B cell (primary cell): Measurements from ENCODE around the gene DMC1. TPM values are rescaled to one million over a fixed set of nuclear protein-coding genes. Genes with fewer than 3 reads are reported as not detected.

Experiments used
- ATAC-seq: fragments of 200-7000 bp; cut with Tn5 transposase; one replicate; pipeline ENCODE4 v1.10.0; 2021; ENCODE audit warnings: low read depth, mild to moderate bottlenecking, moderate number of reproducible peaks, moderate library complexity
- CTCF ChIA-PET: fragments of 350-600 bp; sonication (Branson Sonifier 250); formaldehyde crosslinking; loops from one replicate; lab custom pipeline; 2021; ENCODE audit warnings: antibody characterized with exemption, inconsistent platforms; lab: Charles Lee
- POLR2A ChIA-PET: fragments of 350-600 bp; sonication (Branson Sonifier 250); formaldehyde crosslinking; loops from one replicate; lab custom pipeline; 2021; ENCODE audit warnings: antibody characterized with exemption; lab: Charles Lee
- DNase-seq: peaks from one replicate; pipeline ENCODE4 v3.0.0; 2013
- H2AFZ ChIP-seq: 2 replicates; pipeline ENCODE4 v1.6.1; 2012; ENCODE audit warnings: mild to moderate bottlenecking, low read depth, low read length; ENCODE audit not compliant: insufficient read depth, poor library complexity, severe bottlenecking
- H3K27ac ChIP-seq, 2 donors: 1 replicate in 1 of 2; 2 replicates in 1 of 2; pipeline ENCODE4 v1.5.1; 2012 to 2013; ENCODE audit warnings: low read length in 2 of 2, mild to moderate bottlenecking in 2 of 2, moderate library complexity in 1 of 2
- H3K27me3 ChIP-seq, 4 experiments: fragments of 200-600 bp in 1 of 4; sonication (generic) in 1 of 4; replicated peaks in 1 of 4; 1 replicate in 2 of 4; 2 replicates in 2 of 4; pipeline versions ENCODE4 v1.6.1 to v1.7.0; 2013 to 2016; ENCODE audit warnings: low read length in 3 of 4, mild to moderate bottlenecking in 2 of 4, mixed read lengths in 1 of 4, moderate library complexity in 1 of 4; ENCODE audit not compliant: insufficient read depth in 4 of 4, control insufficient read depth in 3 of 4; ENCODE audit errors: control extremely low read depth in 1 of 4
- H3K36me3 ChIP-seq, 2 experiments: replicated peaks in 1 of 2; 1 replicate in 1 of 2; 2 replicates in 1 of 2; pipeline versions ENCODE4 v1.6.1 to v1.7.1; 2013; ENCODE audit warnings: low read length in 1 of 2; ENCODE audit not compliant: insufficient read depth in 2 of 2, control insufficient read depth in 1 of 2; ENCODE audit errors: control extremely low read depth in 1 of 2, extremely low read depth in 1 of 2
- H3K4me1 ChIP-seq, 2 donors: fragments of 200-600 bp in 1 of 2; sonication (generic) in 1 of 2; 1 replicate in 1 of 2; 2 replicates in 1 of 2; pipeline versions ENCODE4 v1.5.1 to v1.6.1; 2013 to 2017; ENCODE audit warnings: low read length in 2 of 2; ENCODE audit not compliant: control insufficient read depth in 2 of 2, insufficient read depth in 2 of 2
- H3K4me2 ChIP-seq: replicated peaks from 2 replicates; pipeline ENCODE3; 2012; ENCODE audit warnings: mild to moderate bottlenecking, low read depth, low read length; ENCODE audit not compliant: poor library complexity, severe bottlenecking
- H3K4me3 ChIP-seq, 5 experiments: fragments of 200-600 bp in 1 of 5; sonication (generic) in 1 of 5; 1 replicate in 3 of 5; 2 replicates in 2 of 5; pipeline versions ENCODE4 v1.5.1 to v1.7.0; 2011 to 2016; ENCODE audit warnings: low read length in 4 of 5, mild to moderate bottlenecking in 4 of 5, low read depth in 2 of 5, control low read depth in 1 of 5, moderate library complexity in 1 of 5; ENCODE audit not compliant: insufficient read depth in 1 of 5; ENCODE audit errors: control extremely low read depth in 1 of 5, extremely low read depth in 1 of 5
- H3K79me2 ChIP-seq: fragments of 200-600 bp; sonication (generic); one replicate; pipeline ENCODE4 v1.6.0; 2016; ENCODE audit warnings: low read length; ENCODE audit not compliant: control insufficient read depth, insufficient read depth
- H3K9ac ChIP-seq: fragments of 200-600 bp; sonication (generic); 2 replicates; pipeline ENCODE4 v1.6.1; 2017; ENCODE audit warnings: mild to moderate bottlenecking, low read length, moderate library complexity
- H3K9me3 ChIP-seq, 3 donors: one replicate each; pipeline versions ENCODE4 v1.6.1 to v1.7.1; 2013; ENCODE audit warnings: low read length in 2 of 3; ENCODE audit not compliant: control insufficient read depth in 2 of 3, insufficient read depth in 1 of 3; ENCODE audit errors: control extremely low read depth in 1 of 3
- H4K20me1 ChIP-seq: 2 replicates; pipeline ENCODE4 v1.6.0; 2012; ENCODE audit warnings: mild to moderate bottlenecking, low read length; ENCODE audit not compliant: insufficient read depth, control insufficient read depth, poor library complexity, severe bottlenecking
- H3K27ac Mint-ChIP-seq: one replicate; pipeline ENCODE4 v1.8.0; 2021; ENCODE audit warnings: mixed read lengths
- H3K27me3 Mint-ChIP-seq: one replicate; pipeline ENCODE4 v1.8.0; 2021; ENCODE audit warnings: mixed read lengths
- H3K4me1 Mint-ChIP-seq: one replicate; pipeline ENCODE4 v1.8.0; 2021; ENCODE audit warnings: mixed read lengths
- H3K4me3 Mint-ChIP-seq: one replicate; pipeline ENCODE4 v1.8.0; 2021; ENCODE audit warnings: mixed read lengths
- H3K9me3 Mint-ChIP-seq: one replicate; pipeline ENCODE4 v1.8.0; 2022; ENCODE audit warnings: mixed read lengths; ENCODE audit not compliant: insufficient read depth
- CTCF ChIP-seq: fragments of 200-600 bp; IDR thresholded peaks from one replicate; pipeline ENCODE4 v1.8.0; 2022; ENCODE audit warnings: antibody characterized with exemption, mild to moderate bottlenecking
- EZH2 ChIP-seq: IDR thresholded peaks from 2 replicates; pipeline ENCODE4 v1.6.1; 2012; ENCODE audit warnings: borderline replicate concordance, low read depth, mild to moderate bottlenecking, moderate library complexity, low read length; ENCODE audit not compliant: insufficient read depth, poor library complexity, severe bottlenecking
- WGBS: methylation state at CpG from one replicate; pipeline ENCODE4 v1.1.5; 2013; ENCODE audit warnings: missing lambda C conversion rate; ENCODE audit not compliant: insufficient coverage; 5-methylcytosine and 5-hydroxymethylcytosine counted together
- intact Hi-C: fragments of 100-400 bp; cut with micrococcal nuclease; formaldehyde crosslinking; loops from one replicate; pipeline ENCODE4 v1.10.0; 2022
- polyA plus RNA-seq: library from polyadenylated mRNA; depleted of rRNA; stranded (reverse); fragments of >200 nt; gene quantifications from 2 replicates; pipeline ENCODE4 v1.2.3, GENCODE V29; 2012
- total RNA-seq, 2 donors: library from RNA; stranded (reverse); fragments of 120-200 nt in 1 of 2; gene quantifications; 1 replicate in 1 of 2; 2 replicates in 1 of 2; pipeline versions ENCODE4 v1.2.3 to v1.2.4, GENCODE V29; 2013 to 2022

DMC1 gene
- total and polyA plus RNA-seq, 2 donors (not counting 1 experiment from before 2014, with no cell fraction given), result 0.64 TPM; not detected in 1

DNA sequence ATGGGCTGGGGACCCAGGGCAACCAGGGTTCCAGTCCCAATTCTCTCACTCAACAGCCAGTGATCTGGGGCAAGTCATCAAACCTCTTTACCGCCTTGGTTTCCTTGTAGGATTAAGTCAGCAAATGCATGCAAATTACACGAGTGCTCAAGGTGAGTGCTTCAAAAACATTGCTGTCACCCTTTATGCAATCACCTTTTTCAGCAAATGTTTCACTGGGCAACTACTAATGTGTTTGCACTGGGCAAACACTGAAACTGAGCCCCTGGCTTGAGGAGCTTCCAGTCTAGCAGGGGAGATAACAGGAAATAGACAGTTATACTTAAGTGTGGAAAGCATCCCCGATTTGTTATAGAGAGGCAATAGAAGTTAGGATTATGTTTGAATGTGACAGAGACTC is 37.7 kb upstream of the DMC1 start:
- no peak overlapping the region for H3K4me3 Mint-ChIP-seq
- H3K27ac ChIP-seq, result no peak overlapping the region
- H3K9ac ChIP-seq, result no peak overlapping the region
- no peaks in the 10 kb centered on the region for H3K4me1 ChIP-seq
- H3K9me3 Mint-ChIP-seq, result no peaks in the 10 kb centered on the region
- DNase-seq (no peak), ATAC-seq (no peak)
- no peaks in the 10 kb centered on the region for H4K20me1 ChIP-seq
- H3K27me3 Mint-ChIP-seq, result peaks cover 12% of the 10 kb centered on the region
- H3K4me3 ChIP-seq, result no peak overlapping the region
- 71% methylated on average over 2 of the region's 3 CpGs for WGBS
- intact Hi-C loops, result no loop called here
- H3K79me2 ChIP-seq, result no peaks in the 10 kb centered on the region
- no peak for TF ChIP-seq CTCF
- H2AFZ ChIP-seq, result no peak overlapping the region
- H3K27me3 ChIP-seq, result no peaks in the 10 kb centered on the region
- no peaks in the 10 kb centered on the region for H3K9me3 ChIP-seq
- no peak overlapping the region for H3K27ac Mint-ChIP-seq
- no peaks in the 10 kb centered on the region for H3K4me1 Mint-ChIP-seq
- POLR2A ChIA-PET, result no interaction called here
- CTCF ChIA-PET, result interaction anchor here (0.6 kb wide), 1 partner anchor 10 kb away, joined by 6 read pairs; no protein-coding TSS in a partner anchor
- no peak overlapping the region for H3K4me2 ChIP-seq
- H3K36me3 ChIP-seq, result no peaks in the 10 kb centered on the region

- H3K4me3 ChIP-seq, result no peak overlapping the region
- ChIA-PET POLR2A (no interaction called here), CTCF (no interaction called here)
- DNase-seq (no peak), ATAC-seq (no peak)
- no peak overlapping the region for H2AFZ ChIP-seq
- H3K9ac ChIP-seq, result no peak overlapping the region
- H3K36me3 ChIP-seq, result no peaks in the 10 kb centered on the region
- H3K4me1 ChIP-seq, result no peaks in the 10 kb centered on the region
- H3K9me3 ChIP-seq, result no peaks in the 10 kb centered on the region
- H3K79me2 ChIP-seq, result no peaks in the 10 kb centered on the region
- no peak overlapping the region for H3K4me2 ChIP-seq
- intact Hi-C loops, result no loop called here
- no peaks in the 10 kb centered on the region for H3K4me1 Mint-ChIP-seq
- TF ChIP-seq EZH2 (no peak), CTCF (no peak)
- no CpG with 5 or more reads among the region's 1 CpG for WGBS
- H3K9me3 Mint-ChIP-seq, result no peaks in the 10 kb centered on the region
- no peak overlapping the region for H3K4me3 Mint-ChIP-seq
- no peaks in the 10 kb centered on the region for H3K27me3 ChIP-seq
- no peaks in the 10 kb centered on the region for H4K20me1 ChIP-seq
- H3K27ac Mint-ChIP-seq, result no peak overlapping the region
- H3K27me3 Mint-ChIP-seq, result peaks cover 26% of the 10 kb centered on the region
- no peak overlapping the region for H3K27ac ChIP-seq
These were observed 32.2 kb upstream of the DMC1 start for GRCh38 chr22:38602166-38602565.
